Activated CD4-positive, alpha-beta T cell treated with anti-CD3 and anti-CD28 coated beads for 24 hours (primary cell): ENCODE measurements around the gene TLE3.
"Not testable (repeated sequence)": the region's sequence is repeated elsewhere in the genome, so short reads cannot be mapped to it uniquely, and the experiment has no call there.

Source experiments
- DNase-seq, 2 donors: peaks; one replicate each; pipeline ENCODE4 v3.0.0-alpha.2; 2020; ENCODE audit warnings: low read depth in 2 of 2

The TLE3 gene

GRCh38 chr15:70097321-70098152 is at the start of gene TLE3:
Gene TLE3, minus strand, starts transcription at chr15:70097917. Its CDS starts 1,119 bp downstream, at chr15:70096798.
- peak; percentile 96 for DNase-seq

DNA sequence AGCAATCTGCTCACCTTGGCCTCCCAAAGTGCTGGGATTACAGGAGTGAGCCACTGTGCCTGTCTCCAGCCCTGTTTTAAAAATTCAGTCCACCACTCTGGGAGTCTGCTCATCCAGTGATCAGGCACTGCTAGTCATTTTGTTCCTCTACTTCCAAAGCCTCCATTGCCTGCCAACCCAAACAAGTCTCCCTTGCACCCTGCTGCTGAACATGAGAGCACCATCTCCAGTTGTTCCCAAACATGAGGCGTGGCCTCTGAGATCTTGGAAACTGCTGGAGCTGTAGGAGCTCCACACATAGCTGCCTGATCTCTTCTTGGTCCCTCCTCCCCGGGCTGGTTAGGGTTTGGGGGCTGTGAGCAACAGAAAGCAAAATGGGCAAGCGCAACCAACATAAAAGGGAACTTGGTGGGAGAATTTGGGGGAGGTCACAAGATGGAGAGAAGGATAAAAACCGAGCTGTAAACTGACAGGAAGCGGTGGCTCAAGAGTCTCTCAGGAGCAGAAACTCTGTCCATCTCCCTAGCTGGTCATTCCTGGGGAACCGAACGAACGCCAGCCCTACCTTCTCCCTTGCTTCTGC is 49.6 kb upstream of the TLE3 start:
- DNase-seq = no peak

DNA sequence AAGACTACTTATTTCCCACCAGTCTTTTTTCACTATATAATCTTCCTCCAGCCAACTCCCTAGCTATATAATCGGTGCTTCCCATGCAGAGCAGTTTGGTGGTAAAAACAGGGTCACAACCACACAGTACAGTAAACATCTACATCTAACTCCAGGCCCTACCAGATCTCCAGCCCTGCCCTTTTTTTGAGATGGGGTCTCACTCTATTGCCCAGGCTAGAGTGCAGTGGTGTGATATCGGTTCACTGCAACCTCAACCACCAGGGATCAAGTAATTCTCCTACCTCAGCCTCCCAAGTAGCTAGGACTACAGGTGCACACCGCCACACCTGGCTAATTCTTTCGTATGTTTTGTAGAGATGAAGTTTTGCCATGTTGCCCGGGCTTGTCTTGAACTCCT is 49.1 kb upstream of the TLE3 start:
- no peak for DNase-seq

GRCh38 chr15:70146162-70146561 is 48.4 kb upstream of the TLE3 start:
- DNase-seq = no peak

GRCh38 chr15:70145261-70145660 is 47.5 kb upstream of the TLE3 start:
- no peak for DNase-seq

DNA sequence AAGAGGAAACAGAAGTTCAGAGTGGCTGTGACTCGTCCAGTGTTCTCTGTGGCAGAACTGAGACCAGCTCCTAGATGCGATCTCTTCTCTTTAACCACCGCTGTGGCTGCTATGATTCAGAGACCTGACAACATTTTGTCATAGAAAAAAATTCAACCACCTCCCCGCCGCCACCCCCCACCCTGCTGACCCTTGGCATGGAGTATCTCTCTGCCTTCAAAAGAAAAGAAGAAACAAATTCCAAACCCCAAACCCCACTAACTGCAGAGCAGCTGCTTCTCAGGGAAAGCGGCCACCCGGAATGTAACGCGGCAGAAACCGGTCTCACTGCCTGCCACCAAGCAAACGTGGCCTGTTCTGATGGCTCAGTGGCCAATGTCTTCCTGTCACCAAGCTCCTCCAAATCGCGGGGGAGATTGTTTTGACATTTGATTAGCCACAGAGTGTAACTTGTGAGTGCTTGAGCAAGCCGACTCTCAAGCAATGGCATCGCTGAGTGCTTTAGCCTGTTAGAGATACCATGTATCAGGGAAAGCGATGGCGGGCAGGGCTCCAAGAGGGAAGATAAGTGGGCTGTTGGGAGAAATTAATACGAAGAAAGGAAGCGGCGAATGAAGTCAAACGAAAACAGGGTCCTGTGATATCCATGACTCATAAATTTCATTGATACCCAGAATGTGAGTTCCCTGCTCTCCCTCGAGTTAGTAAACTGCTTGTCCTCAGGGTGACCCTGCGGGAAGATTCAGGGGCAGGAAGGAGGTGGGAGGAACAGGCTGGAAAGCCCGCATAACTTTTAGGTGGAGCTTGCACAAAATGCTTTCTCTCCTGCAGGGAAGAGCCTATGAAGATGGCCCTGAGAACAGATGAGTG is 44.8 kb upstream of the TLE3 start:
- peak in 1 of 2 donors; percentile 18 for DNase-seq

- no peak for DNase-seq
These were observed 44.3 kb upstream of the TLE3 start for GRCh38 chr15:70142072-70142321.

DNA sequence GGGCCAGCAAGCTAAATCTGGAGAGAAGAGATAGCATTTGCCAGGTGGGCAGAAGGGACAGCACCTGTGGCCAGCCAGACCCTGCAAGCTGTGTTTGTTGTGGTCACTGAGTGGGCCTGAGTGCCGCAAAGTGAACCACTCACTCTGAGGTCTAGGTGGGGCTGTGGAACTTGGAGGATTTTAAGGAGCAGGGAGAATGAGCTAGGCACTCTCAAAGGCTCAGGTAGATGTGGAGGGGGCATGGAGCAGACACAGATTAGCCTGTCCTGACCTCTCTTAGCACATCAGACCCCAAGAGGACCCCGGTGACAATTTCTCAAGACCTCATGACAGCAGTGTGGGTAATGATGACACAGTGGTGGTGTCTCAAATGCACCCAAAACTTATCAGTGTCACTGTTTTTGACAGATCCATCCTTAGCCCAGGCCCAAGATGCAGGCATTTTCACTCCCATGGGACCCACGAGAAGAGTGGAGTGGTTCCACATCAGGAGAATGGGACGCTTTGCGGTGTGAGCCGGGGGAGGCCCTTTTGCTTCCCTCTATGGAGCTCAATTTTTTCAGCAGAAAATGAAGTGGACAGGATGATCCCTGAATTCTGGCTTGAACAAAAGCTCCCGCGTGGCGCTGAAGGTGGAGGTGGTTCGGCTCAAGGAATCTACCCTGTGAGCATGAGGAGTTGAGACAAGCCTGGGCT is 43.8 kb upstream of the TLE3 start:
- DNase-seq = no peak

GRCh38 chr15:70140543-70141375 is 43.0 kb upstream of the TLE3 start:
- DNase-seq = no peak

DNA sequence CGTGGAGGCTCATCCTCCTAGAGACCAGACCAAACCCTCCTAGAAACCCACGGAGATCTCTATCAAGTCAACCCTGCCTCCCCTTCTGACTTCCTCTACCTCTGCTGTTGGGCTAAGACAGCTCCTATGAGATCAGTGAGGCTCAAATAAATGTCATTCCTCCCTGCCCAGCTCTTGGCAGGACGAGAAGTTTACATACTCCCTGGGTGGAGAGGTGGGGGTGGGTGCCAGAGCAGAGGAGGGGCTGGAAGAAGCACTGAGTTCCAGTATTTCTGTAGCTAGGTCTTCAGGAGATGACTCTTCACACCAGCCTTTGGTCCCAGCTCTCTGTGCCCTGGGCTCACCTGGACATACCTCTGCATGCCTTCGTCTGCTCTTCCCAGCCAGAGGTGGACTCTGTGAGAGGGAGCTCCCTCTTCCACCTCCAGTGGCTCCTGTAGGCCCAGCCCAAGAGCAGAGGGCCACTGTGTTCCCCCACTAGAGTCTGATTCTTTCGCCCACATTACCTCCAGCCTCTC is 42.4 kb upstream of the TLE3 start:
- no peak for DNase-seq

DNA sequence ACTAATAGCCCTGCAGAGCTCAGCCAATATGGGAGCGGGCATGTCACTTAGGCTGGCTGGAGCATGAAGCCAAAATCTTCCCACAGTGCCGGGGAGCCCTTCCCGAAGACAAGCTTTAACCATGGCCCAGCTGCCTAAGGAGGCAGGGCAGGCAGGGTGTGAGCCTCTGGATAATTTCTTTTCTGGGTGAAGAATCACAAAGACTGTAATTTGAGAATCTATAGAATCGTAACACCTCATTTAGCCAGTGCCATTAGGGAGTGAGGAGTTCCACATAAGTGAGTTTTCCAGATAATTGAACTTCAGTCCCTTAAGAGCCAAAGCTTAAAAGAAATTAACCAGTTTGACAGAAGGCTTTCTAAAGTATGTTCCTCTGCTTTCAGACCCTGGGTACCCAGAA is 40.2 kb upstream of the TLE3 start:
- DNase-seq = no peak

- DNase-seq = not testable (repeated sequence)
These were observed 39.3 kb upstream of the TLE3 start for GRCh38 chr15:70137021-70137420.

GRCh38 chr15:70133781-70134421 is 36.2 kb upstream of the TLE3 start:
- no peak for DNase-seq

- DNase-seq = no peak
These were observed 35.6 kb upstream of the TLE3 start for GRCh38 chr15:70133296-70133695.

GRCh38 chr15:70132571-70132970 is 34.9 kb upstream of the TLE3 start:
- no peak for DNase-seq

- DNase-seq = no peak
These were observed 34.4 kb upstream of the TLE3 start for GRCh38 chr15:70132139-70132538.

- DNase-seq = no peak
These were observed 30.9 kb upstream of the TLE3 start for GRCh38 chr15:70128414-70129140.

DNA sequence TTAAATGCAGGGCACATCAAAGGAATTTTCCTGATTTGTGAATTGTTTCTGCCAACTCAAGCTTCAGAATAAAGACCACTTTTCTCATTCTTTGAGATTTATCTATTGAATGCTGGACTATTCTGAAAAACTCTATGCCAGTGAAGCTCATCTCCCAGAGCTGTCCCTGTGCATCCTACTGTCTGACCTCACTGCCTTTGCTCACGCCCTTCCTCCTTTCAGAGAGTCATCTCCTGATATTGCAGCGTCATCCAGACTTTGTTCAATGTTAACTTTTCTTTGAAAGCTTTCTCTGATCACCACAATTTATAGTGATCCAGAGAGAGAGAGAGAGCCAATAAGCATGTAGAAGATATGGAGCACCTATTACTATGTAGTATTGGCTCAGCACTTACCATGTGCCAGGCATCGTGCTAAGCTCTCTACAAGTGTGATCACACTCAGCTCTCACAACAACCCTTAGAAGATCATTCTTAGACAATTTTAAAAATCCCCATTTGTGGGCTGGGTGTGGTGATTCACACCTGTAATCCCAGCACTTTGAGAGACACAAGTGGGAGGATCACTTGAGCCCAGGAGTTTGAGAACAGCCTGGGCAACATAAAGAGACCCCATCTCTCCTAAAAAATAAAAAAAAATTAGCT is 30.2 kb upstream of the TLE3 start:
- no peak for DNase-seq

DNA sequence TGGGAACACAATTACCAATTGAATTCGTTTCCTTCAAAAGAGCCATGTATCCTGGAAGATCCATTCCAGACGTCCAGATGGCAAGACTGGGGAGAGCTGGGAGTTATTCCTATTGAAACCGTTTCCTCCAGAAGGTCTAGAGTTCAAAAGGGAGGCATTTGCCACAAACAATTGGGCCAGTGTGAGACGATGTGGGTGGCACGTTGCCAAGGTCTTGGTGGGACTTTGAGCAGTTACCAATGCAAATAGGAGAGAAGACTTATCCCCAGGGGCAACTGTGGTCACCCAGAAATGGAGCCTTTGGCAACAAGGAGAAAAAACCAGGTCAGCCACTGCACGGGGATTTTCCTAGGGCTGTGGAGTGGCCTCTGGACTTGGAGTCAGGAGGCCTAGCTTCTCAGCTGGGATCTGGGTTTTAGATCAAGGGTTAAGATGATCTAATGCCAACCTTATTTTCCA is 29.6 kb upstream of the TLE3 start:
- no peak for DNase-seq
